Neuron (in vitro differentiated cells): Measurements from ENCODE around the gene TCEA3.
A peak's percentile ranks its signal among the peaks of the same experiment; 100 is the strongest.
"Not testable (repeated sequence)": the region's sequence is repeated elsewhere in the genome, so short reads cannot be mapped to it uniquely, and the experiment has no call there.

Source experiments
- H2AFZ ChIP-seq: one replicate; pipeline ENCODE4 v1.6.1; 2013; ENCODE audit warnings: low read depth, mild to moderate bottlenecking, inconsistent platforms, low read length, moderate library complexity
- H3K27me3 ChIP-seq: one replicate; pipeline ENCODE4 v1.6.1; 2013; ENCODE audit warnings: low read length; ENCODE audit not compliant: insufficient read depth
- H3K36me3 ChIP-seq: one replicate; pipeline ENCODE4 v1.6.1; 2013; ENCODE audit warnings: low read length; ENCODE audit not compliant: insufficient read depth
- H3K4me1 ChIP-seq: one replicate; pipeline ENCODE4 v1.6.1; 2013; ENCODE audit warnings: low read length; ENCODE audit not compliant: insufficient read depth
- H3K4me3 ChIP-seq: 2 replicates; pipeline ENCODE4 v1.5.1; 2013; ENCODE audit warnings: mild to moderate bottlenecking, low read length, moderate library complexity
- H3K9me3 ChIP-seq: one replicate; pipeline ENCODE4 v1.6.1; 2013; ENCODE audit warnings: low read length

Gene TCEA3

DNA sequence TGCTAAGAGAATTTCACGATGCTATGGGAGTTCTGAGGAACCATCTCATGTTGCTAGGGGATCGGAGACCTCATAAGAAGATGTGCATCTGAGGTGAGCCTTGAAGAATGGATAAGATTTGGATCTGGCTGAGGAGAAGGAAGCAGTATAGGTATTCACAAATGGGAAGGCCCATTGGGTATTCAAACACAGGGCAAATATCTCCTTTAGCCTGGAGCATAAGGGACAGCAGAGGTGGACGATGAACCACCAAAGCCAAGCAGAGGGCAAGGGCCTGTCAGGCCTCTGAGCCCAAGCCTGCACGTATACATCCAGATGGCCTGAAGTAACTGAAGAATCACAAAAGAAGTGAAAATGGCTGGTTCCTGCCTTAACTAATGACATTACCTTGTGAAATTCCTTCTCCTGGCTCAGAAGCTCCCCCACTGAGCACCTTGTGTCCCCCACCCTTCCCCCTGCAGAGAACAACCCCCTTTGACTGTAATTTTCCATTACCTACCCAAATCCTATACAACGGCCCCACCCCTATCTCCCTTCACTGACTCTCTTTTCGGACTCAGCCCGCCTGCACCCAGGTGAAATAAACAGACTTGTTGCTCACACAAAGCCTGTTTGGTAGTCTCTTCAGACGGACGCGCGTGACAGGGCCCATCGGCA is 50.3 kb downstream of the TCEA3 start:
- H3K27me3 ChIP-seq, H3K36me3 ChIP-seq, H3K4me3 ChIP-seq, H2AFZ ChIP-seq, H3K9me3 ChIP-seq: not testable (repeated sequence)
- H3K4me1 ChIP-seq: peaks cover 36% of the 10 kb centered on the region

DNA sequence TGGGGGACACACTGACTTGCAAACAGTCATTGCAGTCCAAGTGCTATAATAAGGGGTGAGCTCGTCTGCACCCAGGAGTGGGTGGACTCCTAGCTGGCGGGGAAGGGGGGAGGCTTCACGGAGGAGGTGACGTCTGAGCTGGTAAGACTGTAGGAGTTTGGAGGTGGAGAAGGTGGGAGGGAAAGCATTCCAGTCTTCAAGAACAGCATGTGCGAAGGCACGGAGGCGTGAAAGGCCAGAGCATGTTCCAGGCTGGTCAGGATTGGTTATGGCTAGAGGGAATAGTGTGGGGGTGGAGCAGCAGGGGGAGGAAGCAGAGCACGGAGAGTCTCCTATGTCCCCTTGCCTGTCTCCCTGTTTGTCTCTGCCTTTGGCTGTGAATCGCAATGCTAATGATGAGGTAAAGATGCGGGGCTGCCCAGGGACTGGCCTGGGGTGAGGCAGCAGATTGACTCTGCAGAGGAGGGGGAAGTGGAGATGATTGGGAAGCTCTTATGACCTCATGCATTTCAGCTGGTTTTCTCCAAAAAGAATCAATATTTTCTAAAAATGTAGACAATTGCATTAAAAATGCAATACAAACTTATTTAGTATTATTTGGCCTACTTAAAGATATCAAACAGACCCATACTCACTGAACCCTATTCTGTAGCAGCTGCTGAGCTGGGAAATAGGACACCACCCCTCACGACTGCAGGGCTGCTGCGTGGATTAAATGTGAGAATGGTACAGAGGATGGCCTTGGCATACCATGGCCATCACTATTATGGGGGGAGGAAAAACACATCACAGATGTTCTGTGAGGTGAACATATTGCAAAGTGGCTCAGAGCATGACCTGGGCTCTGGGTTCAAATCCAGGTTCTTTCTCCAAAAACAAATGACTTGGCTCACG is 52.3 kb downstream of the TCEA3 start:
- peaks cover 40% of the 10 kb centered on the region for H3K4me1 ChIP-seq
- H3K27me3 ChIP-seq: no peaks in the 10 kb centered on the region
- peaks cover 2% of the 10 kb centered on the region for H3K9me3 ChIP-seq
- H3K4me3 ChIP-seq: no peak overlapping the region
- H2AFZ ChIP-seq: no peak overlapping the region
- H3K36me3 ChIP-seq: peaks cover 2% of the 10 kb centered on the region

DNA sequence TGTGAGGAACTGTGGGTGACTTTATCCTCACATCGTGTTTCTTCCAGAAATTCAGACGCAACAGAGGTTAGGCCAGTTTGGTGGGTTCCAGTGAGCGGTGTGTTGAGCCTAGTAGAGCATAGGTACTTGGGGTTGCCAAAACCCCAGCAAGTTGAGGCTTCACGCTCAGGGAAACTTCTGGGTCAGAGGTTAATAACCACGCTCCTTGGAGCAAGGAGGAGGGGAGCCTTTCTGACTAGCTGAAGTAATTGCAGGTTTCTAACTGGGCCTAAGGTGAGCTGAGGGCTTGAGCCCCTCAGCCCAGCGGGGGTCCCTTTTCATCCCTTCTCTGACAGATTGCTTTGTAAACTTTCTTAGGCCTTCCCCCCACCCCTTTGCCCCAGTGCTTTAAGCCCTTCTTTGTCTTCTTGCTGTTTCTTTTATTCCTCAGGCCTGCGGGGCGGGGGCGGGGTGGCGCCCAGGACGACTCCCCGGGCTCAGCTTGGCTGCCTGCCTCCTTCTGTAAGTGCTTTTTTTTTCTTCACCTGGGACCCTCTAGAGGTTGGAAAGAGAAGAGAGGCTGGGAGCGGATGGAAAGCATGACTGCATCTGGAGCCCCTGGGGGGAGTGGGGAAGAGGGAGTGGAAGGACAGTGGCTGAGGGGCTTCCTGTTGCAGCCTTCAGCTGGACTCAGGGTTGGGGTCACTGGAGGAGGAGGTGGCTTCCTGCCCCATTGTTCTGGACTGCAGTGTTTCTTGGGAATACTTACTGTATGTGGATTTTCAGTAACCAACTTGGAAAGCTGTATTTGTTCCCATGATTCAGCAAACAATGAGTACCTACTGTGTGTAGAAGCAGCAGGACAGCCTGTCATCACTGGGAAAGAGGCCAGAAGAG is 53.6 kb downstream of the TCEA3 start:
- peaks cover 44% of the 10 kb centered on the region for H3K4me1 ChIP-seq
- no peaks in the 10 kb centered on the region for H3K27me3 ChIP-seq

DNA sequence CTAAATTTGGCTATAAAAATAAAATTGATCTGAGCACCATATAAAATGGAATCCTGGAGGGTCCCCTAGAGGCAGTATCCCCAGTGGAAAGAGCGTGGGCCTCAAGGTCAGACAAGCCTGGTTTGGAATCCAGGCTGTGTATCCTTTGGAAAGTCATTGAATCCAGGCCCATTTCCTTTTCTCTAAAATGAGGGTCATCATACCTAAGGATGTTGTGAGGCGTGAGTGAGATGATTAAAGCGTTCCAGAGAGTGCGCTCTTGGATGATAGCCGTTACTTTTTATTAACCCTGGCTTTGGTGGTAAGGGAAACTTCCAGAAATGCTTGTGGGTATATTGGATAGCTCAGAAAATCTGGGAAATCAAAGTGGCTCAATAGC is 54.2 kb downstream of the TCEA3 start:
- Histone ChIP-seq H3K9me3 (peaks cover 14% of the 10 kb centered on the region), H3K4me1 (peaks cover 44% of the 10 kb centered on the region), H3K27me3 (no peaks in the 10 kb centered on the region), H3K4me3 (peak overlapping the region; percentile 87), H2AFZ (no peak overlapping the region), H3K36me3 (peaks cover 14% of the 10 kb centered on the region)

More for the DNA sequence above, 53.6 kb downstream of the TCEA3 start:
- no peak overlapping the region for H2AFZ ChIP-seq
- peak overlapping the region; percentile 87 for H3K4me3 ChIP-seq
- peaks cover 12% of the 10 kb centered on the region for H3K9me3 ChIP-seq
- peaks cover 13% of the 10 kb centered on the region for H3K36me3 ChIP-seq

DNA sequence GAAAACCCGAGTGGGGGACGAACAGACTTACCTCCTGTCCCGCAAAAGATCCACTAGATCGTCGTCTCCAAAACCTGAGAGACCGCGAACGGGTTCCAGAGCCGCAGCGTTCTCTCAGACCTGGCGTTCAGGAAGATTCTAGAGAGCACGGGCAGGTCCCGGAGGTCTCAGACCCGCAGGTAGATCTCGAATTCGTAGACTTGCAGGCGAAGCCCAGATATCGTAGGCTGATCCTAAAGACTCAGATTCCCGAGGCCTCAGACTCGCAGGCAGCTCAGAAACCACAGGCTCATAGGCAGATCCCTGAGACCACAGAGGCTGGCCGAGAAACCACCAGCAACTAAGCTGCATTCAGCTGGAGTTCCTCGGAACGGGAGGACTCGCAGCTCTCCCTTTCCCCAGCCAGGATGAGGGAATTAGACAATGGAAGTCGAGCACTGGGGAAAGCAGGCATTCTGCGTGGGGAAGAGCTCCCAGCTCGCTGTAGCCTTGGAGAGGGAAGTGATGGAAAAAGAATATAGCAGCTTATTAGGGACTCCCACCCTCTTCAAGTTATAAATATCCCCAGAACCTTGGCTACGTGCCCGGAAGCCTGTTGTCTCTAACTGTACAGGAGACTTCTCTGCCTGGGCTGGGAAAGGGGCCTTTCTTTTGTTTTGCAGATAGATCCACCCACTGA is 55.1 kb downstream of the TCEA3 start, which contains the start of gene ZNF436:
ZNF436 (minus strand) TSS at position 502 of the 679 bp plus-strand sequence. CDS start 1,831 bp downstream, outside the sequence.
- H2AFZ ChIP-seq: peak within 1 kb of the TSS; percentile 64
- H3K4me1 ChIP-seq: peaks cover 44% of the 10 kb centered on the region
- H3K27me3 ChIP-seq: no peaks in the 10 kb centered on the region
- peaks cover 18% of the 10 kb centered on the region for H3K9me3 ChIP-seq
- H3K36me3 ChIP-seq: peaks cover 18% of the 10 kb centered on the region
- H3K4me3 ChIP-seq: peak within 1 kb of the TSS; percentile 87

DNA sequence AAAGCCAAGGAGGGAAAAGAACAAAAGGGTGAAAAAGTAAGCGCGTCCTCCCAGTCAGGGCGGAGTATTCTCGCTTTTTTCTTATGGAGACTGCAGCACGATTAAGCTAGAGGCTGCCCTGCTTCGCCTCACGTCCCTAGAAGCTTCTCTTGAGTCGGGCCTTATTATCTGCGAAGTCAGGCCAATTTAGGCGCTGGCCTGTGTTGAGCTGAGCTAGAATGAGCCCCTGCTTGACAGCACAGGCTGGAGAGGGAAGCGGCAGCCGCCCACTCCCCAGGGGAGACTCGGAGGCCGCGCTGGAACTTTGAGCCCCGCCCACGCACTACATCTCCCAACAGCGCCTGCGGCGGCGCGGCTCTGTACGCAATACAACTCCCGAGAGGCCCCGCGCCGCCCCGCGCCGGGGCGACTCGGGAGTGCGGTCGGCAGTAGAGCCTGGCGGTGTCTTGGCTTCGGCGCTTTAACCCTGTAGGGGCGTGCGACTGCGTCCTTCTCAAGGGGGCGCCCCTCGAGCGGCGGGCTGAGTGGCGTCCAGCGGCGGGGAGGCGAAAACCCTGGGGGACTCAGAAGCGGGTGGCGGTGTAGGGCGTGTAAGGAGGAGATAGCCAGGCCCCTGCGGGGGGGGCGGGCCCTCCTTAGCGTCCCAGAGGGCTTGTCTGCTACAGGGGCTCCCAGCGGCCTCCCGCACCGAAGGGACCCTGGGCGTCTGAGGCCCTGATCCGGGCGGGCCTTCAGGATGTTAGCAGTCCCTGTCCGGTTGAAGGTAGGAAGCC is 55.8 kb downstream of the TCEA3 start:
- Histone ChIP-seq H3K4me1 (peaks cover 44% of the 10 kb centered on the region), H3K9me3 (peaks cover 25% of the 10 kb centered on the region), H3K4me3 (peak overlapping the region; percentile 87)

DNA sequence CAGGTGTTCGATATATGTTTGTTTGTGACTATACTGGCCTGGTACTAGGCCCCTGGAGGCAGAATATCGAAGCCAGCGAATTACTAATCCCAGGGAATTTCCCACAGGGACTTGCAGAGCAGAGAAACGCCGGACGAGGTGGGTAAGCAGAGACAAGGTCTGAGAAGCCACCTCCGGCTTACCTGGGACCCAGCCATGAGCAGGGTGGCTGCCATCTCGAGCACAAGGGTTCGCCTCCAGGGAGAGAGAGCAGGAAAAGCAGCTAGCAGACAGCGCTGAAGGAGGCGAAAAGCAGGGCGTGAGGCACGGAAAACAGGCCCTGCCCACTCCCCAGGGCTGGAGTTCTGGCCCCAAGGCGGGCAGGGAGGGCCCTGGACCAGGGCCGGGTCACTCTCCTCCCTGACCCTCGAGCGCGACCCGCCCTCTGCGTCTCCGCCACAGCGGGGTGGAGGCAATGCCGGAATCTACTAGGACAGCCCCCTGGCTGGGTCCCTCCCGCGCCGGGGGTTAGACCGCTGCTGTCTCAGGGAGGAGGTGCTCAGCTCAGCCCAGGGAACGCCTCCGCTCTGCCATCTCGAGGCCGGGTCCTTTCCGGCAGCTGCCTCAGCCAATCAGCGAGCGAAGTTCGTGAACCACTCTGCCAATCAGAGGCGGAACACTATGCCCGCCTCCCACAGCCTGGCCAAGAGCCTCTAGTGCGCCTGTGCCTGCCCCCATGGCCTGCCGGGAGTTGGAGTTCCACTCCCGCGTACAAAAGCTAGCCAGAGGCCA is 56.6 kb downstream of the TCEA3 start:
- Histone ChIP-seq H3K36me3 (peaks cover 29% of the 10 kb centered on the region), H3K4me1 (peaks cover 44% of the 10 kb centered on the region), H3K27me3 (no peaks in the 10 kb centered on the region), H3K9me3 (peaks cover 28% of the 10 kb centered on the region), H2AFZ (peak overlapping the region; percentile 64), H3K4me3 (peak overlapping the region; percentile 87)

More for the DNA sequence above, 55.8 kb downstream of the TCEA3 start:
- no peaks in the 10 kb centered on the region for H3K27me3 ChIP-seq
- peaks cover 22% of the 10 kb centered on the region for H3K36me3 ChIP-seq
- peak overlapping the region; percentile 64 for H2AFZ ChIP-seq

DNA sequence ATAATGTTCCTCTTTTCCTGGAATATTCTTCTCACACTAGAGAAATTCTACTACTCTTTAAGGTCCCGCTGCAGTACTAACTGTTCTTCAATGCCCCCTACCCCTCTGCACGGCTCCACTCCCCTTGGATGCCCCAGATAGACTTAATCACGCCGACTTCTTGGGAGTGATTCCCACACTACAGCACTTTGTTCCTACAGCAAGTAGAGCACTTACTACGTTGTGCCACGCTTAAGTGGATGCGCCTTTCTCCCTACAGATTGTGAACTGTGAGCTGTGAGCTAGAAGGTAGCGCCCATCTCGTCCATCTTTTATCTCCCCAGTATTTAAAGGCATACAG is 57.1 kb downstream of the TCEA3 start:
- H3K36me3 ChIP-seq: peaks cover 34% of the 10 kb centered on the region
- peaks cover 44% of the 10 kb centered on the region for H3K4me1 ChIP-seq
- peak overlapping the region; percentile 87 for H3K4me3 ChIP-seq
- H3K27me3 ChIP-seq: no peaks in the 10 kb centered on the region
- peaks cover 33% of the 10 kb centered on the region for H3K9me3 ChIP-seq
- peak overlapping the region; percentile 64 for H2AFZ ChIP-seq

DNA sequence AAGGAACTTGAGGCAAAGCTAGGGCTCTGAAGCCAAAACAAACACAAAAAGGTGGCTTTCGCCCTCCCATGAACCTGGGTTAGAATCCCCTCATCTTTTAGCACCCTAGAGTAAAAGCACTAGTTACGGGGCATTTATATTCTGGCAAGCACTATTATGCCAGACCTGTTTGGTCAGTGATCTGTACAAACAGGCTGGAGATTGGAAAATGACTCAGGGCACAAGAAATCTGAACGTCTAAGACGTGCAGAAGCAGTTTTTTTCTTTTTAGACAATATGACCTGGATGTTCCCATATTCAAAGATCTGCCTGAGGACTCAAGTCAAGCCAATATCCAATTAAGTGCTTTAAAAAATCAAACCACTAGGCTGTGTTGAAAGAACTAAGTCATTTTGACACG is 58.0 kb downstream of the TCEA3 start:
- Histone ChIP-seq H3K27me3 (no peaks in the 10 kb centered on the region), H2AFZ (no peak overlapping the region), H3K36me3 (peaks cover 42% of the 10 kb centered on the region), H3K9me3 (peaks cover 42% of the 10 kb centered on the region), H3K4me1 (peaks cover 37% of the 10 kb centered on the region), H3K4me3 (no peak overlapping the region)

DNA sequence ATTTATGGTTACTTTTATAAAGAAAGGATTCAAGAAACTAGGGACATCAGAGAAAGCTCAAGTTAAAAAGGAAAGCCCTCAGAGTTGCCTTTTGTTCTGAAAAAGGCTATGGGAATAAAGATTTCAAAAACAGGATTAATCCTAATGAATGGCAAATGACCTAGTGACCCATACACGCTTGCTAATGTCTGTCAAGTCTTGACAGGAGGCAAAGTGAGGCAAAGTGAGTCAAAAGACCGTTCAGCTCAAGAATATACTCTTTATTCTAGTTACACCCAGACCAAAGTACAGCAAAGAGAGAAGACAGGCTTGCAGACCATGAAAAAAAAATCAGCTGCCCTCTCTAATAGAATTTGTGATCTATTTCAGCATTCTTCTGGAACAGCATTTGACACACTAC is 58.4 kb downstream of the TCEA3 start:
- Histone ChIP-seq H3K4me3 (no peak overlapping the region), H3K36me3 (peaks cover 47% of the 10 kb centered on the region), H3K27me3 (no peaks in the 10 kb centered on the region), H2AFZ (no peak overlapping the region), H3K9me3 (peaks cover 46% of the 10 kb centered on the region), H3K4me1 (peaks cover 33% of the 10 kb centered on the region)

DNA sequence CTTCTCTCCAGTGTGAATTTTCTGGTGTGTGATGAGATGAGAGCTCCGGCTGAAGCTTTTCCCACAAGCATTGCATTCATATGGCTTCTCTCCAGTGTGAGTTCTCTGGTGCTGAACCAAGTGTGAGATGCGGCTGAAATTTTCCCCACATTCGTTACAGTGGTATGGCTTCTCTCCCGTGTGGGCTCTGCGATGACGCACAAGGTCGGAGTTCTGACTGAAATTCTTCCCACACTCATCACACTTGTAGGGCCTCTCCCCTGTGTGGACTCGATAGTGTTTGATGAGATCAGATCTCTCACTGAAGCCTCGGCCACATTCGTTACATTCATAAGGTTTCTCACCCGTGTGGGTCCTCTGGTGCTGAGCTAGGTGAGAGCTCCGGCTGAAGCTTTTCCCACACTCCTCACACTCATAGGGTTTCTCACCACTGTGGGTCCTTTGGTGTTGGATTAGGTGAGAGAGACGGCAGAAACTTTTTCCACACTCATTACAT is 62.3 kb downstream of the TCEA3 start:
- Histone ChIP-seq H2AFZ (no peak overlapping the region), H3K4me1 (peaks cover 14% of the 10 kb centered on the region), H3K36me3 (peaks cover 65% of the 10 kb centered on the region), H3K9me3 (peaks cover 63% of the 10 kb centered on the region), H3K27me3 (no peaks in the 10 kb centered on the region), H3K4me3 (no peak overlapping the region)
